Stimulated activated CD8-positive, alpha-beta memory T cell treated with anti-CD3 and anti-CD28 coated beads, Interleukin-2, amount 100 ng/mL, for 1 hour (primary cell): ENCODE results near the gene GFY.
"Not testable (repeated sequence)": the region's sequence is repeated elsewhere in the genome, so short reads cannot be mapped to it uniquely, and the experiment has no call there.

ENCODE experiments used
- DNase-seq, 2 donors: peaks; one replicate each; pipeline ENCODE4 v3.0.0-alpha.2; 2020; ENCODE audit warnings: low read depth in 2 of 2

Gene GFY

DNA sequence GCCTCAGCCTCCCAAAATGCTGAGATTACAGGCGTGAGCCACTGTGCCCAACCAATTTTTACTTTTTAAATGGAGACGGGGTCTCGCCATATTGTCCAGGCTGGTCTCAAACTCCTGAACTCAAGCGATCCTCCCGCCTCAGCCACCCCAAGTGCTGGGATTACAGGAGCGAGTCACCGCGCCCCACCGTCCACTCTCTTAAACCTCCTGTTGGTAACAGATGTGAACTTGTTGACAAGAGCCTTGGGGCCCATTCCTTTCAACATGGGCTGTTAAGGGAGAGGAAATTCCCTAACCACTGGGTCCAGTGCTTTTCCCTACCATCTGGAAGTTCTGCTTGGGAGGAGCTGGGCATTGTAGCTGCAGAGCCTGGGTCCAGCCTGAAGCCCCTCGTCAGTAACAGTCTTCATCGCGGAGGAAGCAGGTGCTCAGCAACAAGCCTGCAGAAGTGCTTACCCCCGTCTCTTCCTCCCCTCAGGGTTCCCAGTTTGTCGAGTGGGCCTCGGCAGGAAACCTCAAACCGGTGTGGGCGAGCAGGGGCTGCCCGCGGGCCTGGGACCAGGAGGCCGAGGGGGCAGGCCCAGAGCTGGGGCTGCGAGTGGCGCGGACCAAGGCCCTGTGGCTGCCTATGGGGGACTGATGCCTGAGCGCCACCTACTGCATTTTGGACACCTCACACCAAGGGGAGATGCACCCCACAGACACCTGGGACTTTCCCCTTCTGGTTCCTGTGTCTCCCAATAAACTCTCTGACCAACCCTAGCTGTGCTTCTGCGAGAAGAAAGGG lies 44.8 kb downstream of the GFY start:
- DNase-seq, result peak; percentile 59 to 67

- no peak for DNase-seq
Observed at GRCh38 chr19:49470615-49470978, 45.4 kb downstream of the GFY start.

GRCh38 chr19:49472936-49473335 lies 47.7 kb downstream of the GFY start:
- no peak for DNase-seq

DNA sequence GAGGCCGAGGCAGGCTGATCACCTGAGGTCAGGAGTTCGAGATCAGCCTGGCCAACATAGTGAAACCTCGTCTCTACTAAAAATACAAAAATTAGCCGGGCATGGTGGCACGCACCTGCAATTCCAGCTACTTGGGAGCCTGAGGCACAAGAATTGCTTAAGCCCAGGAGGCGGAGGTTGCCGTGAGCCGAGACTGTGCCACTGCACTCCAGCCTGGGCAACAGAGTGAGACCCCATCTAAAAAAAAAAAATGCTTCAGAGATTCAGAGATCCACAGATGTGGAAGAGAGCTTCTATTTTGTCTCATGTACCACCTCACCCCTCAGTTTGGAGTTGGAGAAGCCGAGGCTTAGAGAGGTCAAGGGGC lies 48.3 kb downstream of the GFY start:
- DNase-seq, result not testable (repeated sequence)

DNA sequence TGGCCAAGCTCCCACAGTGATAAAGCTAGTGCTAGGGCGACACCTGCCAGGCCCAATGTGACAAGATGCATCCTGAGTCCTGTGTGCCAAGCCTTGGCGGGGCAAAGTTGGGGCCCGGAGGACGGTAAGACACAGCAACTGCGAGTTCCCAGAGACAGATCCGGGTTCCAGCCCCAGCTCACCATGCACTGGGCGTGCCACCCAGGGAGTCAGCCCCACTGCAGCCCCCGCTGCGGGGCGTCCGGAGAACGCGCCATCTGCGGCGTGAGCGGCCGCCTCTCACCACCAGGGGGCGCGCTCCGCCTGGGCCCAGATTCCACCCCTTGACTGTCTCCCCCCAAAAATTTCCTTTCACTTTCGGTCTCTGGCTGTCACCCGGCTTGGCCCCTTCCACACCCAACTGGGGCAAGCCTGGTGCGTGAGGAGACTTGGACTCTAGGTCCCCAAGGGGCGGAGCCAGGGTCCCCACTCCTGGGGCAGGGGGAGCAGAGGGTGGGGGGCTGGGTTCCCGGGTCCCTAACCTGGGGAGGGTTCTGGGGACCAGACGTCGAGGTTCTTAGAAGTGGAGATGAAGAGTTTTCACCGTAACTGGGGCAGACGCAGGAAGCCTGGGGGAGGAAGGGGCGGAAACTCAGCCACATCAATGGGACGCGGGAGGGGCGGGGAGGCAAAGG lies 48.8 kb downstream of the GFY start, which contains the start of gene FLT3LG:
FLT3LG (plus strand) TSS at position 348 of the 674 bp plus-strand sequence. CDS start 425 bp downstream, outside the sequence.
- peak; percentile 78 to 79 for DNase-seq

DNA sequence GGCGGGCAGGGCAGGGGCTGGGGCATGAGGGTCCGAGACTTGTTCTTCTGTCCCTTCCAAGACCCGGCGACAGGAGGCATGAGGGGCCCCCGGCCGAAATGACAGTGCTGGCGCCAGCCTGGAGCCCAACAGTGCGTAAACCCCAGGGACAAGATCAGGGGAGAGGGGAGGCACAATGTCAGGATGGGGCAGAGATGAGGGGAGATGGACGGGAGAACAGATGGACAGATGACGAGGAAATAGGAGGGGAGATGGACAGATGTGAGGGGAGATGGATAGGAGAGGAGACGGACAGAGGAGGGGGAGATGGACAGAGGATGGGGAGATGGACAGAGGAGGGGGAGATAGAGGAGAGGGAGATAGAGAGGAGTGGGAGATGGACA lies 49.3 kb downstream of the GFY start:
- no peak for DNase-seq

DNA sequence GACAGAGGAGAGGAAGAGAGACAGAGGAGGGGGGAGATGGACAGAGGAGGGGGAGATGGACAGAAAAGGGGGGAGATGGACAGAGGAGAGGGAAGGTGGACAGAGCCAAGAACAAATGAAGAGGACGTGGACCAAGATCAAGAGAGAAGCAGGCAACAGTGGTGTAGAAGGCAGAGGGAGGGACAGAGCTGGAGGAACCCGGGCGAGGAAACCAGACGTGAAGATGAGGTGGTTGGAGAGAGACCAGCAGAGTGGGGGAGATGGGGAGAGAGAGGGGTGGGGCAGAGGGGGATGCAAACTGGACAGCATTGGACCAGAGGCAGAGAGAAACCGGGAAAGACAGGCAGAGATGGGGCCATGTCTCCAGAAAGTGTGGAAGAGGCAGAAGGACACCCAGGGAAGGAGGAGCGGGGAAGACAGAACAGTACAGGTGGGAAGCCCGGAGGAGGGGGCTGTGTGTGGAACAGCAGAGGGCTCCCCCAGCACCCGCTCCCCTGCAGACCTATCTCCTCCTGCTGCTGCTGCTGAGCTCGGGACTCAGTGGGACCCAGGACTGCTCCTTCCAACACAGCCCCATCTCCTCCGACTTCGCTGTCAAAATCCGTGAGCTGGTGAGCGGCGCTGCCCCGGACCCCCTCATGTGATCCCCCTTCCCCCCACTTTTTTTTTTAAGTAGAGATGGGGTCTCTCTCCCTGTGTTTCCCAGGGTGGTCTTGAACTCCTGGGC lies 50.2 kb downstream of the GFY start:
- no peak for DNase-seq

GRCh38 chr19:49475995-49476880 lies 51.0 kb downstream of the GFY start:
- peak in 1 of 2 donors; percentile 47 for DNase-seq
